ENCODE results near the gene GRIP2.

Gene GRIP2

DNA sequence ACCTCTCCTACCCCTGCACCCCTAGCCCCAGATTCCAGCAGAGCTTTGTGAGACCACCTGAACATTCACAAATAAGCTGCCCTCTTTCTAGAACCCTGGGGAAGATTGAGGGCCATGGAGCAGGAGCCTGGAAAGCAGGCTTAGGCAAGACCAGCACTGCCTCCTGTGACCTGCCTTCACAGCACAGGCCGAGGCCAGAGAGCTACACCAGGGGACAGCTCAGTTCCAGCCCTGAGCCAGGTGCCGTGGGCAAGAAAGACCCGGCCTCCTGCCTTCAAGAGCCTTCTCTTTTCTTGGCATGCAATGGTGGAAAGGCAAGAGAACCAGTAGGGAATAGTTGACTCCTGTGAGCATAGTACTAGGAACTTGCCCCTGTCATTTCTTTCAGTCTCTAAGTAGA, 89.6 kb downstream of the GRIP2 start:
- DNase-seq, result no peak

- no peak for DNase-seq
Observed at GRCh38 chr3:14448756-14449727, 91.1 kb downstream of the GRIP2 start.

- no peak for DNase-seq
Observed at GRCh38 chr3:14448063-14448462, 92.1 kb downstream of the GRIP2 start.

GRCh38 chr3:14446988-14447570, 93.1 kb downstream of the GRIP2 start:
- no peak for DNase-seq

DNA sequence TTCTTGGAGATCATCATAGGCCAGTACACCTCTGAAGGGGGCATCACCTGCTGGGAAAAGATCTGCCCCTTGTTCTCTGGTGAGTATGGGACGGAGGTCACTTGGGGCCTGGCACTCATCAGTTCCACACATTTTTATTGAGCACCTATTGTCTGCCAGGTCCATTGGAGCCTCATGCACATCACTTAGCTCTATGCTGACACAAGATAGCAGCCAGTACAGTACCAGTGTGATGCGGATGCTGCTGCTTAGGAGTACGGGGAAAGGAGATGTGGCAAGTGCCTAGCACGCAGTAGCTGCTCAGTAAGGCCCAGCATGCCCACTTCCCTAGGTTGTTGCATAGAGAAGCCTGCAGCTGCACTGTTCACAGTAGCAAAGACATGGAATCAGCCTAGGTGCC, 94.4 kb downstream of the GRIP2 start:
- DNase-seq, result no peak

GRCh38 chr3:14444380-14444779, 95.8 kb downstream of the GRIP2 start:
- DNase-seq, result no peak

GRCh38 chr3:14441920-14442300, 98.2 kb downstream of the GRIP2 start:
- DNase-seq, result no peak

GRCh38 chr3:14441240-14441919, 98.8 kb downstream of the GRIP2 start:
- no peak for DNase-seq

GRCh38 chr3:14440531-14441239, 99.5 kb downstream of the GRIP2 start:
- DNase-seq, result no peak

GRCh38 chr3:14440168-14440518, 100.0 kb downstream of the GRIP2 start:
- no peak for DNase-seq

DNA sequence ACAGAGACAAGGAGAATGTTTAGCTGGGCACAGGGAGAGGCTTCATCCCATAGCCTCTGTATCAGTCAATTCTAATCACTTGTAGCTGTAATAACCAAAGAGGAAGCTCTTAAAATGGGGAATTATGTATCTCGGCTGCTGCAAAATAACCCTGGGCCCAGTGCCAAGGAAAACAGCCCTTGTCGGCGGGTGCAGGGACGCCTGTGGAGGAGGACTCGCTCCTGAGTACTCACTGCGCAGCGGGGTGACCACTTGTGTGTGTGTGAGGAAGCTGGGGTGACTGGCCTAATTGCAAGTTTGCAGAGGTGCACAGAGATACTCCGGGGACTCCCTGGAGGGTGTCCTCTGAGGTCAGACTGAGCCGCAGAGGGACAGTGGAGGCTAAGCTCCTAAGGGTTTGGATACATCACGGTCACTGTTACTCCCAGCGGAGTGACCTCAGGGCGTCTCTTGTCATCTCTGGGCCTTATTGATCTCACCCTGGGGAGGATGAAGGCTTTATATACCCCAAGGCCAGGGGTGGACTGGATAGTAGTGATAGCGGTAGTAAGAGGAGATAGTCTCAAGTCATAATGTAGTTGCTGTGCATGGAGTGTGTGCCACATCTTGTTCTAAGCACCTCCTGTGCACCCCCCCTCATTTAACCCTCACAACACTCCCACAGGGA, 100.5 kb downstream of the GRIP2 start:
- peak; percentile 60 for DNase-seq

Data from CD4-positive, alpha-beta T cell treated with Interferon gamma for 1 hour (primary cell).